Brain microvascular endothelial cell (primary cell): Measurements from ENCODE around the gene RASSF6.

Experiments used
- DNase-seq: peaks from one replicate; pipeline ENCODE4 v3.0.0-alpha.2; 2020
- H3K27ac ChIP-seq: fragments of 250-450 bp; sonication (Bioruptor Pico); 2 replicates; pipeline ENCODE4 v1.5.1; 2020; ENCODE audit warnings: mild to moderate bottlenecking, moderate library complexity
- H3K27me3 ChIP-seq: fragments of 250-450 bp; sonication (Bioruptor Pico); replicated peaks from 2 replicates; pipeline ENCODE4 v1.5.1; 2020; ENCODE audit warnings: mild to moderate bottlenecking
- H3K36me3 ChIP-seq: fragments of 250-450 bp; sonication (Bioruptor Pico); replicated peaks from 2 replicates; pipeline ENCODE4 v1.5.1; 2020; ENCODE audit warnings: mild to moderate bottlenecking
- H3K4me3 ChIP-seq: 2 replicates; pipeline ENCODE4 v1.5.1; 2011; ENCODE audit warnings: low read depth, mild to moderate bottlenecking, control low read depth, low read length, moderate library complexity
- CTCF ChIP-seq: IDR thresholded peaks from 2 replicates; pipeline ENCODE4 v1.5.1; 2011; ENCODE audit warnings: low read depth, mild to moderate bottlenecking, moderate library complexity, low read length, control low read depth, inconsistent platforms; ENCODE audit errors: missing control alignments
- in situ Hi-C: cut with HindIII; loops from 2 replicates; pipeline ENCODE4 v1.10.0; 2017; ENCODE audit warnings: low sequenced_read_pairs, low pct_ligation_motif_present

Gene RASSF6

GRCh38 chr4:73615613-73616012, 4.6 kb downstream of the RASSF6 start:
- peak; percentile 24 for TF ChIP-seq CTCF
- no peak for DNase-seq
- Histone ChIP-seq H3K4me3 (no peak overlapping the region), H3K27me3 (no peaks in the 10 kb centered on the region), H3K36me3 (no peaks in the 10 kb centered on the region), H3K27ac (no peak overlapping the region)
- in situ Hi-C loops: no loop called here

- no peaks in the 10 kb centered on the region for H3K36me3 ChIP-seq
- in situ Hi-C loops: no loop called here
- no peak overlapping the region for H3K4me3 ChIP-seq
- H3K27me3 ChIP-seq: peaks cover 4% of the 10 kb centered on the region
- no peak for TF ChIP-seq CTCF
- no peak for DNase-seq
- no peak overlapping the region for H3K27ac ChIP-seq
Observed at GRCh38 chr4:73614311-73614867, 5.8 kb downstream of the RASSF6 start.

GRCh38 chr4:73613130-73613529, 7.1 kb downstream of the RASSF6 start:
- Histone ChIP-seq H3K36me3 (no peaks in the 10 kb centered on the region), H3K27ac (no peak overlapping the region), H3K27me3 (peaks cover 4% of the 10 kb centered on the region), H3K4me3 (no peak overlapping the region)
- TF ChIP-seq CTCF: no peak
- in situ Hi-C loops: no loop called here
- no peak for DNase-seq

GRCh38 chr4:73612032-73612431, 8.2 kb downstream of the RASSF6 start:
- no peak overlapping the region for H3K27ac ChIP-seq
- no peak for DNase-seq
- H3K27me3 ChIP-seq: peaks cover 4% of the 10 kb centered on the region
- in situ Hi-C loops: no loop called here
- no peak for TF ChIP-seq CTCF
- H3K36me3 ChIP-seq: no peaks in the 10 kb centered on the region
- H3K4me3 ChIP-seq: no peak overlapping the region

GRCh38 chr4:73609706-73610105, 10.5 kb downstream of the RASSF6 start:
- no peak overlapping the region for H3K4me3 ChIP-seq
- DNase-seq: peak; percentile 11
- no peak for TF ChIP-seq CTCF
- no peak overlapping the region for H3K27ac ChIP-seq
- peaks cover 4% of the 10 kb centered on the region for H3K27me3 ChIP-seq
- no peaks in the 10 kb centered on the region for H3K36me3 ChIP-seq
- in situ Hi-C loops: no loop called here
